Measurements from ENCODE around the gene TRUB2.

- TF ChIP-seq ISL1 (CRISPR knock-in tag; IDR thresholded peaks at IDR 0.05) (no peak), OSR1 (CRISPR knock-in tag; IDR thresholded peaks at IDR 0.05) (no peak), RARB (CRISPR knock-in tag; IDR thresholded peaks at IDR 0.05) (no peak), CSDC2 (CRISPR knock-in tag; IDR thresholded peaks at IDR 0.05) (no peak), TCF4 (CRISPR knock-in tag; IDR thresholded peaks at IDR 0.05; ENCODE audit: borderline replicate concordance) (no peak), ZNF70 (CRISPR knock-in tag; IDR thresholded peaks at IDR 0.05) (no peak), ZFP3 (CRISPR knock-in tag; IDR thresholded peaks at IDR 0.05) (no peak), SNAI2 (CRISPR knock-in tag; IDR thresholded peaks at IDR 0.05) (no peak), TOX (CRISPR knock-in tag; IDR thresholded peaks at IDR 0.05; ENCODE audit: borderline replicate concordance) (no peak), PPARA (CRISPR knock-in tag; IDR thresholded peaks at IDR 0.05; ENCODE audit: borderline replicate concordance) (no peak), POU6F1 (CRISPR knock-in tag; IDR thresholded peaks at IDR 0.05; ENCODE audit: borderline replicate concordance, low read depth) (no peak), PATZ1 (CRISPR knock-in tag; IDR thresholded peaks at IDR 0.05; ENCODE audit: borderline replicate concordance) (no peak)
Observed at GRCh38 chr9:128296340-128297220, 25.7 kb downstream of the TRUB2 start.

Data from SK-N-SH treated with all-trans-retinoic acid at 6 μM for 48 hours (cell line).